ENCODE data around the gene LAGE3.

Gene LAGE3

DNA sequence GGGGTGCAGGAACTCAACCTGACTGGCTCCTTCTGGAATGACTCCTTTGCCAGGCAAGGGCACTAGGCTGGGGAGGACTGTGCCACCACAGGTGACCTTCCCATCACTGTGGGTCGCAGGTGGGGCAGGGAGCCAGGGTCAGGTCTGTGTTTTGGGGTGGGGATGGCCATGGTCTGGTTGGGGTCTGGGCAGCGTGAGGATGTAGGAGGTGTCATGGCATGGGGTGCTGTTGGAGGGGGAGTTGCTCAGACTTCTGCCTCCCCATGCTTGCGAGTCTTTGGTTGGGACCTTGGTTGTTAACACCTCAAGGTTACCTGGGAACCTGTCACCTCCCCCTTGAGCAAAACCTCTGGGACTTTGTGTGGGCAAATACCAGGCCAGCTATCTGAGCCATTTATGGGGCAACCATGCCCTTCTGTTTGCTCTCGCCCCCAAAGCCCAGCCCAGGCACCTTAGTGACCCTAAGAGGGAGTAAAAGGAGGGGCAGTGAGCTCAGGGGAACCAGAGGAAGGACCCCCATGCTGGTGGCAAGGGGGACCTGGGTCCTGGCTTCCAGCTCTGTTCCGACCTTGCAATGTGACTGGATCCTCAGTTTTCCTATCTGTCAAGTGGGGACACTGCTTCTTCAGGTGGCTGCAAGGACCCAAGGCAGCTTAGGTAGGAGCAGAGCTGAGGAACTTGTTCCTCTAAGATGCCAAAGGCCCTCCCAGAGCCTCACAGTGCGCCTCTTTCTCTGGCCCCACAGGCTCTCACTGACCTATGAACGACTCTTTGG is 44.5 kb downstream of the LAGE3 start:
- no peak for DNase-seq (ENCODE audit: low spot score)

DNA sequence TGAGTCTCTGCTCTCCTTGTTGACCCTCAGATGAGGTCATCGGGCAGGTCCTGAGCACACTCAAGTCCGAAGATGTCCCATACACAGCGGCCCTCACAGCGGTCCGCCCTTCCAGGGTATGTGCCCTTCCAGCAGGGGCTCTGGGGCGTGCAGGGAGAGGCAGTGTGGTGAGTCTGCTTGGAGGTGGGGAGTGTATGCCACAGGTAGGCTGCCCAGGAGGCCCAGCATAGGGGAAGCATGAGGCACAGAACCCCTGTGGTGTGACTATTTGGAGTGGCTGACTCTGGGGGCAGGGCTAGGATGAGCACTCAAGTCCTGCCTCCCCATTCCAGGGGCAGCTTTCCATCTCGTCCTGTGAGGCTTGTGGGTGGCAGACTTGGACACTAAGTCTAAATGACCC is 45.5 kb downstream of the LAGE3 start:
- DNase-seq (ENCODE audit: low spot score): no peak

DNA sequence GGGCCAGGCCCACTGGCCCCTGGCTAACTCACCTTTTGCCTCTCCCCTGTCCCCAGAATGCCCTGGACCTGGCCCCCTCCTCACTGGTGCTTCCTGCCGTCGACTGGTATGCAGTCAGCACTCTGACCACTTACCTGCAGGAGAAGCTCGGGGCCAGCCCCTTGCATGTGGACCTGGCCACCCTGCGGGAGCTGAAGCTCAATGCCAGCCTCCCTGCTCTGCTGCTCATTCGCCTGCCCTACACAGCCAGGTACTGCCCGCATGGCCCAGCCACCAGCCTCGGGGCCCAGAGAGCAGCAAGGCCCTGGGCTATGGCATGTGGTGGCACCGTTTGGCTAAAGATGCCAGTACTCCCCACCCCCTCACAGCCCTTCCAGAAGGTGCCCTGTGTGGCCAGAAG is 46.9 kb downstream of the LAGE3 start:
- DNase-seq (ENCODE audit: low spot score): no peak

DNA sequence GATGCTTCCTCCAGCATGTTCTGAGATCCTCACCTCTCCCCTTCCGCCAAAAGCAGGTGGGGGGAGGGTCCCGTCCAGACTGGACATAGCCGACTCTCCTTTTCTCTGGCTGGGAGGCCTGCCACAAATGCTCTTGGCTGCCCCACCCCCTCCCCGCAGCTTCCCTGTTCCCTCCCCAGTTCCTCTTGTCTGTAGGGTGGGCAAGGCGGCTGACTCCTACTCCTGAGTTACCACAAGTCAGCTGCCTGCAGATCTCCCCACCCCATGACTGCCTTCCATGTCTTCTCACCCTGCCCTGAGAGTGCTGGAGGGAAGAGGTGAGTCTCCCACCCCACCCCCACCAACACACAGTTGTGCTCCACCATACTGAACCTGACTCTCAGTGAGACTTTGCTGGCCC is 47.7 kb downstream of the LAGE3 start:
- DNase-seq (ENCODE audit: low spot score): no peak

DNA sequence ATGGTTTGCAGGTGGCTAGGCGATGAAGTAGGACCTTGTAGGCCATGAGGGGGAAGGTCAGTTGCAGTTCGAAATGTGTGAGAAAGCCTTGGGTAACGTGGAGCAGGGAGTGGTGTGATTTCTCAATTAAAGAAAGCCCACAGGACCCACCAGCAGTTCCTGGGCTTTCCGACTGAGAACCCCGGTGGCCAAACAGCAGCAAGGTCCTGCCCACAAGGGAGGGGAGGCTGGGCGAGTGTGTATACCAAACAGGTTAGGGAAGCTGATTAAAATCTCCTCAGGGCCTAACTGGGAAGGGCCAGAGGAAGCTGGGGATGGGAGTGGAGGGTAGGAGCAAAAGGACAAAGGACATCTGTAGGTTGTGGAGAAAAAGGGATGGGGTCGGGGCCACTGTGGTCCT is 48.2 kb downstream of the LAGE3 start:
- no peak for DNase-seq (ENCODE audit: low spot score)

DNA sequence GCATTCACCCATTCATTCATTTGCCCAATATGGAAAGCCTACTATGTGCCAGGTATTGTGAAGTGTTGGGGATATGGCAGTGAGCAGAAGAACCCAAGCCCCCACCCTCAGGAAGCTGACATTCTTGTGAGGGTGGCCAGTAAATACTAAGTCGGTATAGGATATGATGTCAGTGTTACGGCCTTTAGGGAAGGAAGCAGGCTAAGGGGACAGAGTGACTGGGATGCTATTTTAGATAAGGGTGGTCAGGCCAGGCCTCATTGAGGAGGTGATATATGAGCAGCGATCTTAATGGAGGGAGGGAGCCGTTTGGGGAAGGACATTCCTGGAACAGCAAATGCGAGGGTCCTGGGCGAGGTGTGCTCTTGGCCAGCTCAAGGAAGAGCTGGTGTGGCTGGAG is 48.6 kb downstream of the LAGE3 start:
- DNase-seq (ENCODE audit: low spot score): no peak

DNA sequence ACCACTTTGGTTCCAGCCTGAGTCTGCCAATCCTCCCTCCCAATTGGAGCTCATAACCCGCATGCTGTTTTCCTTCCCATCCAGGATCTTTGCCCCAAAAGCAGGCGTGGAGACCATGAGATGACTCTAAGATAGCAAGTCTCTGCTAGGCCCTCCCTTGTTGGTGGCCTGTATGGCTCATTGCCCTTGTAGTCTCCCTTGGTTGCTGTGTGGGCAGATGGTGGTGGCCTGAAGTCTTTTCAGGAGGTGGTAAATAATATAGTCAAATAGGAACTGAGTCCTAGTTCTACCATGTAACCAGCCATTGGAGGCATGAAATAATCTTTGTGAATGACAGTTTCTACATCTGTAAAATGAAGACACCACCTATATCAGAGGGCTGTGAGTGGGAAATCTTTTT is 49.4 kb downstream of the LAGE3 start:
- no peak for DNase-seq (ENCODE audit: low spot score)

DNA sequence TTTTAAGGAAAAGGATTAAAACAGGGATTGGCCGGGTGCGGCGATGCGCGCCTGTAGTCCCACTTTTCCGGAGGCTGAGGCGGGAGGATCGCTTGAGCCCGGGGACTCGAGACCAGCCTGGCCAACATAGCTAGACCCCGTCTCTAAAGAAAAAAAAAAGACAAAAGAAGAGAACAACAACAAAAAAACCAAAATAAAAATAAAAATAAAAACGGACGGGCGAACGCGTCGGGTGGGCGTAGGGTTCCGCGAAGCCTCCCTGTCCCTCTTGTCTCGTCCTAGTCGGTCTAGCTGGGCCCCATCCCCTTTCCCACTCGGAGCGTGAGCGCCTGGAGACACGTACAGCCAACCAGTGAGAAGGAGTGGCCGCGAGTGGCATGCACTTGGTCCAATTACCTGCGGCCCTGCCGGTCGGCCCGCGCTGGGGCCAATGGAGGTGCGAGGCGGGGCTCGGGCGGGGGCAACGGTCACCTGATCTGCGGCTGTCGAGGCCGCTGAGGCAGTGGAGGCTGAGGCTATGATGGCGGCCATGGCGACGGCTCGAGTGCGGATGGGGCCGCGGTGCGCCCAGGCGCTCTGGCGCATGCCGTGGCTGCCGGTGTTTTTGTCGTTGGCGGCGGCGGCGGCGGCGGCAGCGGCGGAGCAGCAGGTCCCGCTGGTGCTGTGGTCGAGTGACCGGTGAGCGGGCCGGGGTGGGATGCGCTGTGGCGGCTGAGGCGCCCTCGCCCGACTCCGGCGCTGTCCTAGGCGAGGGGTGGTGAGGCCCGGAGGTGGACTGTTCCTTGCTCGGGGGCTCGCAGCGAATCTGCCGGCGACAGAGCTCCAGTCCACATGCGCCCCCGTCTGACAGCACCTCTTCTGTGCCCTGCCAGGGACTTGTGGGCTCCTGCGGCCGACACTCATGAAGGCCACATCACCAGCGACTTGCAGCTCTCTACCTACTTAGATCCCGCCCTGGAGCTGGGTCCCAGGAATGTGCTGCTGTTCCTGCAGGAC is 50.6 kb downstream of the LAGE3 start, which contains the start of gene ATP6AP1:
Gene ATP6AP1 (plus strand): TSS at position 502 of the 996 bp plus-strand sequence. CDS start 16 bp downstream, at position 518.
- peak; percentile 86 for DNase-seq (ENCODE audit: low spot score)
